Measurements from ENCODE around the gene NMRAL1.

Gene NMRAL1

GRCh38 chr16:4494746-4495490 lies 20.5 kb upstream of the NMRAL1 start:
- no peaks in the 10 kb centered on the region for H3K27me3 Mint-ChIP-seq
- no peak overlapping the region for H3K27ac Mint-ChIP-seq
- peaks cover 55% of the 10 kb centered on the region for H3K36me3 Mint-ChIP-seq
- no peaks in the 10 kb centered on the region for H3K9me3 Mint-ChIP-seq
- DNase-seq = no peak
- CTCF ChIA-PET = no interaction called here
- H3K4me3 Mint-ChIP-seq = no peak overlapping the region
- H3K4me1 Mint-ChIP-seq = peaks cover 50% of the 10 kb centered on the region

GRCh38 chr16:4491898-4492297 lies 17.5 kb upstream of the NMRAL1 start:
- H3K36me3 Mint-ChIP-seq = peaks cover 48% of the 10 kb centered on the region
- peaks cover 60% of the 10 kb centered on the region for H3K4me1 Mint-ChIP-seq
- H3K27ac Mint-ChIP-seq = no peak overlapping the region
- H3K27me3 Mint-ChIP-seq = no peaks in the 10 kb centered on the region
- no peak for DNase-seq
- no peak overlapping the region for H3K4me3 Mint-ChIP-seq
- no peaks in the 10 kb centered on the region for H3K9me3 Mint-ChIP-seq
- CTCF ChIA-PET = interaction anchor here (5.3 kb wide), 1 partner anchor 14 kb away, joined by 27 read pairs; no protein-coding TSS in a partner anchor

DNA sequence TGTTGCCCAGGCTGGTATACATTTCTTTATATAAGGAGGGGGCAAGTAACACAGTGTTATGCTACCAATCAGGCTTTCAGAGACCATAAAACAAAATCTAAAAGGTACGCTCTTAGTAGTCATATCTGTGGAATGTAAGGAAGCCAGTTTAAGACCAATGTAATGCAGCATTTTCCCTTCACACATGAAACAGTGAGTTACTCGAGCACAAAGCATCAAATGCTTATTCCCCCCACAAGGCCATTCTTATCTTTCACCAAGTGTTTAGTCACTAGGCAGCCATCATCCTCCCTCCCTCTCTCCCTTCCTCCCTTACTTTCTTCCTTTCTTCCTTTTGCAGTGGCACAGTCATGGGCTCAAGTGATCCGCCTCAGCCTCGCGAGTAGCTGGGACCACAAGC lies 14.6 kb upstream of the NMRAL1 start:
- no peak for DNase-seq
- peak overlapping the region; percentile 64 for H3K4me3 Mint-ChIP-seq
- peaks cover 53% of the 10 kb centered on the region for H3K36me3 Mint-ChIP-seq
- no peaks in the 10 kb centered on the region for H3K9me3 Mint-ChIP-seq
- H3K27ac Mint-ChIP-seq = peak overlapping the region; percentile 96
- CTCF ChIA-PET = interaction anchor here (5.3 kb wide), 1 partner anchor 17 kb away, joined by 27 read pairs; no protein-coding TSS in a partner anchor
- H3K27me3 Mint-ChIP-seq = no peaks in the 10 kb centered on the region
- peaks cover 73% of the 10 kb centered on the region for H3K4me1 Mint-ChIP-seq

- peak; percentile 50 for DNase-seq
- Mint-ChIP-seq H3K9me3 (no peaks in the 10 kb centered on the region), H3K27ac (peak overlapping the region; percentile 96), H3K4me3 (peak overlapping the region; percentile 64), H3K4me1 (peaks cover 70% of the 10 kb centered on the region), H3K27me3 (no peaks in the 10 kb centered on the region), H3K36me3 (peaks cover 52% of the 10 kb centered on the region)
- CTCF ChIA-PET = interaction anchor here (1.1 to 5.3 kb wide), 2 partner anchors 17 to 18 kb away, joined by 7 to 27 read pairs; no protein-coding TSS in a partner anchor
These were observed 14.1 kb upstream of the NMRAL1 start for GRCh38 chr16:4488499-4488967.

- CTCF ChIA-PET = interaction anchor here (0.7 to 2.0 kb wide), 4 partner anchors 10 to 129 kb away, joined by 3 to 10 read pairs (median 6); partner anchors contain the start of gene HMOX2
- Mint-ChIP-seq H3K27ac (peak overlapping the region; percentile 96), H3K9me3 (no peaks in the 10 kb centered on the region), H3K36me3 (peaks cover 50% of the 10 kb centered on the region), H3K4me1 (peaks cover 69% of the 10 kb centered on the region), H3K27me3 (no peaks in the 10 kb centered on the region), H3K4me3 (peak overlapping the region; percentile 64)
- peak; percentile 31 for DNase-seq
These were observed 13.6 kb upstream of the NMRAL1 start for GRCh38 chr16:4487955-4488498.

DNA sequence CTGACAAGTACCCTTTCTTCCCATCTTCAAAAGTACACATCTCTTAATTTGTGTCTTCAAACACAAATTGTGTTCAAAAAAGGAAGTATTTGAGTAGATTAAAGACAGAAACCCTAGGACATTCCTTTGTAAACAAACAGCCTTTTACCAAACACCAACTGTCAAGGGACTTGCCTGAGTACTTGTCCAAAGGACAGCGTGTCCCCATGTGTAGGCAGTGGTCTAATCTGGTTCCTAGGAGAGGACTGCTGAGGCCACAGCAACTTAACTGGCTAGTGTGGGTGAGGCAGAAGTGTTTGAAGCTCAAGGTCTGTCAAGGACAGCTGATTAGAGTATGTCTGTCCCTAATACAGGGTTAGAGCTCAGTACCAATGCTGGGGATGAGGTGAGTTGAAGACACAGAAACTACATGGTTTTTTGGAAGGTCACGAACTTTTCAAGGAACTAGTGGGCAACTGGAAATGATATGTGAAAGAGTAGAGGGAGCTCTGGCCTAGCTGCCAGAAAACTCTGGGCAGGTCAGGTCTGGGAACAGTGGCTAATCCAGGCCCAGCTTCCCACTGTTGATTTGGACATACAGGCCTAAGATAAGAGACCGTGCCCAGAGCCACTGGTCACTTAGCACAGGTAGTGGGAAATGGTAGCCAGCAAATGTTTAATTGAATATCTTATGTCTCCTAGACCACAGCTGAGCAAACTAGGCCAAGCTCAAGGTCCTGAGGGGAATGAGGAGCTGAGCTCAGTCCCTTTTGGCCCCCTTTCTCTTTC lies 11.9 kb upstream of the NMRAL1 start:
- no peaks in the 10 kb centered on the region for H3K9me3 Mint-ChIP-seq
- H3K36me3 Mint-ChIP-seq = peaks cover 56% of the 10 kb centered on the region
- no peak for DNase-seq
- H3K4me3 Mint-ChIP-seq = no peak overlapping the region
- CTCF ChIA-PET = interaction anchor here (1.3 to 2.0 kb wide), 3 partner anchors 8 to 13 kb away, joined by 3 to 10 read pairs (median 5); partner anchors contain the start of gene HMOX2
- no peaks in the 10 kb centered on the region for H3K27me3 Mint-ChIP-seq
- H3K27ac Mint-ChIP-seq = peak overlapping the region; percentile 96
- H3K4me1 Mint-ChIP-seq = peaks cover 81% of the 10 kb centered on the region

DNA sequence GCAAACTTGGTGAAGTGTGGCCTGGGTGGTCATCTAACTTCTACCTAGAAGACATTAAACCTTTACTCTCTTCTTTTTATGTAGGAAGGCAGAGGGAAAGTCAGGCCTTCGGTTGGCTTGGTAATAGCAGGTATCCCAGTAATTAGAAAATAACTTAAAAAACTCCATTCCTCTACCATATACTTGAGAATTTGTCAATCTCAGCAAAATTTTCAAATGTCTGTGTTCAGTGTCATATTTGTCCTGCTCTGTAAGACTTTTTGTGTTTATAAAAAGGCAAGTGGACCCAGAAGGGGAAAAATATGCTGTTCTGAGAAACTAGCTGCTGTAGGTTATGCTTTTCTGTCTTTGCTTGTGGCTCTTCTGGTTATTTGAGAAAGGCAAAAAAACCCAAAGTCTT lies 7.5 kb upstream of the NMRAL1 start:
- H3K4me3 Mint-ChIP-seq = no peak overlapping the region
- no peaks in the 10 kb centered on the region for H3K9me3 Mint-ChIP-seq
- H3K36me3 Mint-ChIP-seq = peaks cover 38% of the 10 kb centered on the region
- peak overlapping the region; percentile 77 for H3K27ac Mint-ChIP-seq
- peaks cover 59% of the 10 kb centered on the region for H3K4me1 Mint-ChIP-seq
- no peaks in the 10 kb centered on the region for H3K27me3 Mint-ChIP-seq
- CTCF ChIA-PET = interaction anchor here (0.8 kb wide), 1 partner anchor 104 kb away, joined by 3 read pairs; no protein-coding TSS in a partner anchor
- DNase-seq = no peak

GRCh38 chr16:4481526-4481925 lies 7.1 kb upstream of the NMRAL1 start:
- Mint-ChIP-seq H3K4me3 (no peak overlapping the region), H3K36me3 (peaks cover 38% of the 10 kb centered on the region), H3K9me3 (no peaks in the 10 kb centered on the region), H3K4me1 (peaks cover 55% of the 10 kb centered on the region), H3K27ac (peak overlapping the region; percentile 77), H3K27me3 (no peaks in the 10 kb centered on the region)
- no peak for DNase-seq
- CTCF ChIA-PET = interaction anchor here (0.8 kb wide), 1 partner anchor 104 kb away, joined by 3 read pairs; no protein-coding TSS in a partner anchor

- Mint-ChIP-seq H3K4me3 (peak overlapping the region; percentile 92), H3K9me3 (no peaks in the 10 kb centered on the region), H3K4me1 (peaks cover 58% of the 10 kb centered on the region), H3K27ac (peak overlapping the region; percentile 90), H3K27me3 (no peaks in the 10 kb centered on the region), H3K36me3 (peaks cover 25% of the 10 kb centered on the region)
- peak; percentile 26 for DNase-seq
- CTCF ChIA-PET = interaction anchor here (1.2 to 4.7 kb wide), 8 partner anchors 9 to 108 kb away, joined by 3 to 67 read pairs (median 5); no protein-coding TSS in a partner anchor
These were observed 3.5 kb upstream of the NMRAL1 start for GRCh38 chr16:4477966-4478365.

GRCh38 chr16:4475880-4476788 lies 1.7 kb upstream of the NMRAL1 start, which contains the start of gene HMOX2:
HMOX2 (plus strand) TSS chr16:4476398; CDS start chr16:4505525, 29,127 bp downstream.
- DNase-seq = peak; percentile 94
- peaks cover 49% of the 10 kb centered on the region for H3K4me1 Mint-ChIP-seq
- H3K4me3 Mint-ChIP-seq = peak within 1 kb of the TSS; percentile 92
- peak within 1 kb of the TSS; percentile 91 for H3K27ac Mint-ChIP-seq
- peaks cover 18% of the 10 kb centered on the region for H3K36me3 Mint-ChIP-seq
- no peaks in the 10 kb centered on the region for H3K27me3 Mint-ChIP-seq
- CTCF ChIA-PET = interaction anchor here (0.7 to 4.7 kb wide), 12 partner anchors 9 to 148 kb away, joined by 3 to 67 read pairs (median 4); partner anchors contain the start of genes CORO7 and MGRN1
- H3K9me3 Mint-ChIP-seq = no peaks in the 10 kb centered on the region

DNA sequence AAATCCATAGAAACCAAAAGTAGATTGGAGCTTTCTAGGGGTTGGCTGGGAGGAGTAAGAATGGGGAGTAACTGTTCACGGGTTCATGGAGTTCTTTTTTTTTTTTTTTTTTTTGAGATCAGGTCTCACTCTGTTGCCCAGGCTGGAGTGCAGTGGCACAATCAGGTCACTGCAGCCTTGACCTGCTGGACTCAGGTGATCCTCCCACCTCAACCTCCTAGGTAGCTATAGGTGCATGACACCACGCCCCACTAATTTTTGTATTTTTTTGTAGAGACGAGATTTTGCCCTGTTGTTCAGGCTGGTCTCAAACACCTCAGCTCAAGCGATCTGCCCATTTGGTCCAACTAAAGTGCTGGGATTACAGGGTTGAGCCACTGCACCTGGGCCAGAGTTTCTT lies 1.5 kb downstream of the NMRAL1 start:
- no peak for DNase-seq
- H3K4me1 Mint-ChIP-seq = peaks cover 38% of the 10 kb centered on the region
- H3K9me3 Mint-ChIP-seq = no peaks in the 10 kb centered on the region
- peak overlapping the region; percentile 37 for H3K27ac Mint-ChIP-seq
- peaks cover 17% of the 10 kb centered on the region for H3K36me3 Mint-ChIP-seq
- no peaks in the 10 kb centered on the region for H3K27me3 Mint-ChIP-seq
- peak overlapping the region; percentile 82 for H3K4me3 Mint-ChIP-seq
- CTCF ChIA-PET = interaction anchor here (1.2 to 1.3 kb wide), 2 partner anchors 10 to 57 kb away, joined by 3 to 4 read pairs; no protein-coding TSS in a partner anchor

DNA sequence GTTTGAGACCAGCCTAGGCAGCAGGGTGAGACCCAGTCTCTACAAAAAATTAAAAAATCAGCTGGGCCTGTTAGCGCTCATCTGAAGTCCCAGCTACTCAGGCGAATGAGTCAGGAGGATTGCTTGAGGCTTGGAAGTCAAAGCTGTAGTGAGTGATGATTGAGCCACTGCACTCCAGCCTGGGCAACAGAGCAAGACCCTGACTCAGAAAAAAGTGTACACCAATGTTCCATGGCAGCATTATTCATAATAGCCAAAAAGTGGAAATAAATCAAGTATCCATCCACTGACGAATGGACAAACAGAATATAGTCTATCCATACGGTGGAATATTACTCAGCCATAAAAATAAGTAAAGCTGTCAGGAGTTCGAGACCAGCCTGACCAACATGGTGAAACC lies 2.6 kb downstream of the NMRAL1 start:
- no peak for DNase-seq
- H3K4me3 Mint-ChIP-seq = no peak overlapping the region

DNA sequence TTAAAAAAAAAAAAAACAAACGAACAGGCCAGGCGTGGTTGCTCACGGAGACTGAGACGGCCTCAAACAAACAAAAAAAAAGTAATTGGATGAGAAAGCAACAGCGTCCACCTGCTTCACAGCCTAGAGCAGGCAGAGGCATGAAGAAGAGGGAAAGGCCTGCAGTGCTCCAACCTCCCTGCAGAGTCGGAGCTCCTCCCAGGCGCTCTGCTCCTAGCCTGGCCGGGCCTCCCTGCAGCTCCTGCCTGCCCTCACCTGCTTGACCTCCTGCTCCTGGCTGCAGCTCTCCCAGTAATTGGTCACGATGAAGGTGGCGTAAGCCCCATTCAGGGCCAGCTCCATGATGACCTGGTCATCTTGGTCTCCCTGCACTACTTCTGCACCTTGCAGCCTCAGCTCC lies 5.5 kb downstream of the NMRAL1 start:
- Mint-ChIP-seq H3K4me1 (peaks cover 31% of the 10 kb centered on the region), H3K27me3 (no peaks in the 10 kb centered on the region), H3K27ac (no peak overlapping the region), H3K36me3 (peaks cover 33% of the 10 kb centered on the region), H3K4me3 (no peak overlapping the region), H3K9me3 (no peaks in the 10 kb centered on the region)
- CTCF ChIA-PET = no interaction called here
- no peak for DNase-seq

More for the DNA sequence above, 2.6 kb downstream of the NMRAL1 start:
- CTCF ChIA-PET = interaction anchor here (0.7 to 1.5 kb wide), 5 partner anchors 9 to 165 kb away, joined by 3 to 4 read pairs (median 3); no protein-coding TSS in a partner anchor
- no peaks in the 10 kb centered on the region for H3K9me3 Mint-ChIP-seq
- peaks cover 21% of the 10 kb centered on the region for H3K36me3 Mint-ChIP-seq
- H3K4me1 Mint-ChIP-seq = peaks cover 30% of the 10 kb centered on the region
- no peak overlapping the region for H3K27ac Mint-ChIP-seq
- no peaks in the 10 kb centered on the region for H3K27me3 Mint-ChIP-seq

All from activated naive CD4-positive, alpha-beta T cell treated with anti-CD3 and anti-CD28 coated beads, Interleukin-2, amount 10 ng/mL, durations not matched to agents 7 days and 5 days (primary cell).